Measurements from ENCODE around the gene TAS2R60.
"Not testable (repeated sequence)": the region's sequence is repeated elsewhere in the genome, so short reads cannot be mapped to it uniquely, and the experiment has no call there.

TAS2R60 gene

GRCh38 chr7:143422033-143422432, 21.2 kb upstream of the TAS2R60 start:
- DNase-seq (ENCODE audit: low read depth): no peak
- no peak overlapping the region for H3K4me3 ChIP-seq (ENCODE audit: low read depth, low read length)
- TF ChIP-seq CTCF (IDR thresholded peaks at IDR 0.05; ENCODE audit: insufficient read depth, low read depth, low read length, missing control alignments): no peak

GRCh38 chr7:143424476-143424875, 18.8 kb upstream of the TAS2R60 start:
- not testable (repeated sequence) for H3K4me3 ChIP-seq (ENCODE audit: low read depth, low read length); DNase-seq (ENCODE audit: low read depth)

GRCh38 chr7:143426479-143427142, 16.6 kb upstream of the TAS2R60 start:
- no peak for DNase-seq (ENCODE audit: low read depth)
- H3K4me3 ChIP-seq (ENCODE audit: low read depth, low read length): no peak overlapping the region
- no peak for TF ChIP-seq CTCF (IDR thresholded peaks at IDR 0.05; ENCODE audit: insufficient read depth, low read depth, low read length, missing control alignments)

- no peak overlapping the region for H3K4me3 ChIP-seq (ENCODE audit: low read depth, low read length)
- no peak for DNase-seq (ENCODE audit: low read depth)
- TF ChIP-seq CTCF (IDR thresholded peaks at IDR 0.05; ENCODE audit: insufficient read depth, low read depth, low read length, missing control alignments): no peak
These were observed 13.2 kb upstream of the TAS2R60 start for GRCh38 chr7:143429770-143430698.

GRCh38 chr7:143431109-143431508, 12.1 kb upstream of the TAS2R60 start:
- H3K4me3 ChIP-seq (ENCODE audit: low read depth, low read length): no peak overlapping the region
- TF ChIP-seq CTCF (IDR thresholded peaks at IDR 0.05; ENCODE audit: insufficient read depth, low read depth, low read length, missing control alignments): no peak
- DNase-seq (ENCODE audit: low read depth): no peak

- no peak for DNase-seq (ENCODE audit: low read depth)
- no peak overlapping the region for H3K4me3 ChIP-seq (ENCODE audit: low read depth, low read length)
- TF ChIP-seq CTCF (IDR thresholded peaks at IDR 0.05; ENCODE audit: insufficient read depth, low read depth, low read length, missing control alignments): no peak
These were observed 9.5 kb upstream of the TAS2R60 start for GRCh38 chr7:143433759-143434158.

- TF ChIP-seq CTCF (IDR thresholded peaks at IDR 0.05; ENCODE audit: insufficient read depth, low read depth, low read length, missing control alignments): no peak
- DNase-seq (ENCODE audit: low read depth): no peak
- no peak overlapping the region for H3K4me3 ChIP-seq (ENCODE audit: low read depth, low read length)
These were observed 8.6 kb upstream of the TAS2R60 start for GRCh38 chr7:143434660-143435059.

Data from GM12865 (cell line).